Measurements from ENCODE around the gene MADCAM1.
"Not testable (repeated sequence)": the region's sequence is repeated elsewhere in the genome, so short reads cannot be mapped to it uniquely, and the experiment has no call there.

Gene MADCAM1

GRCh38 chr19:496112-496665 is at the start of gene MADCAM1:
MADCAM1 (plus strand) TSS chr19:496486; CDS start chr19:496500, 14 bp downstream.
- no peak for DNase-seq

GRCh38 chr19:447064-447426 is 49.2 kb upstream of the MADCAM1 start:
- no peak for DNase-seq

- DNase-seq: no peak
Observed at GRCh38 chr19:447816-448560, 48.3 kb upstream of the MADCAM1 start.

- no peak for DNase-seq
Observed at GRCh38 chr19:449916-450315, 46.4 kb upstream of the MADCAM1 start.

GRCh38 chr19:450912-451481 is 45.3 kb upstream of the MADCAM1 start:
- not testable (repeated sequence) for DNase-seq

DNA sequence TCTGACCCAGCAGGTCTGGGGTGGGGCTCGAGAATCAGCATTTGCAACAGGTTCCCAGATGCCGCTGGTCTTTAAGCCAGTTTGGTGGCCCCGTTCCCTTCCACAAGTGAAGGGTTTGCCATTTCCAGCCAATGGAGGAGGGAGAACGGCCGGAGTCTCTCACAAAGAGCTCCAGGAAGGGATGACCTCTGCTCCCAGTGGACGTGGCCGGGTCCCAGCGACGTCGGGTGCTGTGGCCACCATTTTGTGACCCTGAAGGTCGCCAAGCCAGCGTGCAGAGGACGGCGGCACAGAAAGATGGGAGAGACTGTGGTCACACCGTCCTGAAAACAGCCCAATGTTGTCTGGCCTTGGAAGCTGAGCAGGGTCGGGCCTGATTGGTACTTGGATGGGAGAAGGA is 43.5 kb upstream of the MADCAM1 start:
- DNase-seq: no peak

DNA sequence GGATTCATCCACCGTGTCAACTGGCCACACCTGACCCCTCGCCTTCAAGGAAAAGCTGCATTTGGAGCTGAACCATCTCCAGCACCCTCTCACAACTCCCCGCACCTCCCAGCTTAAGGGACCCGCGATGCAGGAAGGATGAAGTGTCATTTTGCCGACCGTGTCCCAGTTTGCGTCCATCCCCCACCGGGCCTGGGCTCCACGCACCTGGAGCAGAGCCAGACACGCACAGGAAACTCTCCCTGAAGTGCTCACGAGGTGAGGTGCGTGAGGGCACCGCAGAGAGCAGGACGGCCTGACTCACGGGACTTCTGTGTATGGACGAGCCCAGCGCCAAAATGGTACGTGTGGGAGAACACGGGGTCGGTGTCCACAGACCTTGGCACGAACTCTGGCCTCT is 42.7 kb upstream of the MADCAM1 start:
- no peak for DNase-seq

- DNase-seq: no peak
Observed at GRCh38 chr19:455031-455705, 41.1 kb upstream of the MADCAM1 start.

DNA sequence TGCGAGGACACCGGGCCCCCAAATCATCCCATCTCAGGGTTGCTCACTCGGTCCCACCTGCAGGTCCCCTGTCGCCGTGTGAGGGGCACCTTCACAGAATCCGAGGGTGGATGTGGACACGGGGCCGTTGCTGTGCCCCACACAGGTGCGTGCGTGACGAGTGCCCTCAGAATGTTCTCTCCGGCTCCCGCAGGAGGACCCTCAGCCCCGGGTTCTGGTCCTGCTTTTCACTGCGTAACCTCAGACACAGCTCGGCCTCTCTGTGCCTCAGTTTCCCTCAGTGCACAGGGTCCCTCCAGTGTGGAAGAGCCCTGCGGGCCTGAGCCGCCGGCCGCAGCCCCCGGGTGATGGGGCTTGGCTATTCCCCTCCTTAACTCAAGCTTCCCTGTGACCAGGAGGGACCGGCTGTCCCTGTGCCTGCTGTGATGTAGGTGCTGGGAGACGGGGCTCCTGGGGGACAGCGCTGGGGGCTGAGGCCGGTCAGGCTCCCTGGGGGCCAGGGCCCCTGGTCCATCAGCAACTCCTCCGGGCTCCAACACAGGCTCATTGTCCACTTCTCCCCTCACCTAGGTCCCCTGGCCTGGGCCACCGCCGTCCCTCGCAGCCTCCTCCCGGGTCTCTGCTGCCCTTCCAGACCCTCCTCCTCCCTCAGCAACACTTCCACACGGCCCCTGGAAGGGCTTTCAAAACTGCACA is 40.3 kb upstream of the MADCAM1 start:
- DNase-seq: no peak

GRCh38 chr19:456547-457110 is 39.7 kb upstream of the MADCAM1 start:
- no peak for DNase-seq

GRCh38 chr19:457636-458035 is 38.6 kb upstream of the MADCAM1 start:
- no peak for DNase-seq

- DNase-seq: no peak
Observed at GRCh38 chr19:458091-459042, 37.9 kb upstream of the MADCAM1 start.

DNA sequence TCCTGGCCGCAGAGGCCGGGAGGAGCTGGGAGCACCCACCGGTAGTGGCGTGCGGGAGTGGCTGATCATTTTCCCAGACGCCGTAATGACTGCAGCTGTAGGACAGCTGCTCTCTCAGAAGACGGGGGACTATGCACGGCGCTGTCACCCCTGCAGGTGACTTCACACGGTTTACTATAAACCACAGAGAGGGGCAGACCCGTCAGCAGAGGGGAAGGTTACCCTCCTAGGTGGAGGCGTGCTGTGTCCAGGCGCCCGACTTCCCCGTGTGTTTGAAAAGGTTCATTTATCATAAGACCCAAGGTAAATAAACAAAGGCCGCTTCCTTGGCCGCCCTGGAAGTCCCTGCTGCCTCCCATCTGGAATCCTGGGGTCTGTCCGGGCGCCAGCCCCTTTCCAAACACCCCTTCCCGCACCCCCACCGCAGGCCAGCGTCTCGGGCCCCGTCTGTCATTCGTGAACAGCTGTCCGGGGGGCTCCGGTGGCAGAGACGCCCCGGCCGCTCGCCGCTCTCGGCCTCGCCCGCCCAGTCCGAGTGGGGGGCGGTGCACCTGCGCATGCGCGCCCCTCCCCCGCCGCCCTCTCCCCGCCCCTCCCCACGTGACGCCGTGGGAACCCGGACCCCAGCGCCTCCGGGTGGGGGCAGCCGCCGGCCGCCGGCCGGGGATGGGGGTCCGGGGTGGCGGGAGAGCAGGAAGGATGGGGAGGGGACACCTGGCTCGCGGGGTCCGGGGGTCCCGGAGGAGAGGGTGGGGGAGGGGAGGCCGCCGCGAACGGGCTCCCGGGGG is 36.4 kb upstream of the MADCAM1 start:
- DNase-seq: peak; percentile 3

DNA sequence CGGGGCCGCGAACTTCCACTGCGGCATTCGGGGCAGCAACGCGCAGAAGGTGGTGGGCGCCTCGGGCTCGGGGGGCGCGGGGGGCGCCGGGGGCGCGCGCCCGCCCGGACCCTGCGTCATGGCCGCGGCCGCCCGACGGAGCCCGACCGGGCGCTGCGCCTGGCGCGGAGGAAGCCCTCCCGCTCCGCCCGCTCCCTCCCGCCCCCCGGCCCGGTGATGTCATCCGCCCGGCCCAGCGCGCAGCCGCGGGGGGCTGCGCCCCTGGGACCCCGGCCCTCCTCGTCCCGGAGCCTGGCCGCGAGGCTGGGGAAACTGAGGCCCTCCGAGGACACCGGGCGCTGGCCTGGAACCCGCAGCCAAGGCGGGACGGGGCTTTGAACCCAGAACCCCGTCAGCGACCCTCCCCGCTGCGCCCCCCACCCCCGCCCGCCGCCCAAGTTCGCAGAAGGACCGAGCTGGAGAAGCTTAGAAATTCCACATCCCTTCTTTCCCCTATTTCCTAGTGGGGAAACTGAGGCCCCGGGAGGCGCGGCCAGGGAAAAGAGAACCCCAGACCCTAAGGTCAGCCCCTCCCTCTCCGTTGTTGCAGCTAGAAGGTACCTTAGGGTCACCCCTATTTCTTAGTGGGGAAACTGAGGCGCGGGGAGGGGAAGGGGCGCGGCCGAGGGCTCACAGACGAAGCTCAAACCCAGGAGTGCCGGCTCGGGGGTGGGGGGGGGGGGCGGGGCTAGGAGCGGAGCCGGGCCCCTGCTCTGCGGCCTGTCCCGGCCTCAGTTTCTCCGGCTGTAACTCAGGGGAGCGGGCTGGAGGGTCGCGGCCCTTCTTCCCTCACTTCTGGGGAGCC is 35.2 kb upstream of the MADCAM1 start, which contains the start of gene SHC2:
Gene SHC2, minus strand, starts transcription at position 157 of the 844 bp plus-strand sequence. Its CDS starts 37 bp downstream, at position 120.
- DNase-seq: no peak

GRCh38 chr19:461721-462551 is 34.4 kb upstream of the MADCAM1 start:
- DNase-seq: no peak

GRCh38 chr19:463483-464207 is 32.6 kb upstream of the MADCAM1 start:
- no peak for DNase-seq

DNA sequence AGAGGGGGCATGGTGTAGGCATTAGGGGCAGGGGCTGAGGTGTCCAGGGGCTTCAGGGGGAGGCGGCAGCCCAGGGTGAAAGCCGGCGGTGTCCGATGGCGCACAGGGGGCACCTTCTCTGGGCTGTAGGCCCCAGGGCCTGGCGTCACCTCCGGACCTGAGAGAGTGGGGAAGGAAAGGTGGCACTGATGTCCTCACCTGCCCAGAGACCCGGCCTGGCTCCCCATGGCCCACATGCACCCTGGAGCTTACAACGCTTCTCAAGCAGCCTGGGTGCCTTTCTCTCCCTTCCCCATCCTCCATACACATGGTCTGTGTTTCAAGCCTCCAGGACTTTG is 32.1 kb upstream of the MADCAM1 start:
- no peak for DNase-seq
